Measurements from ENCODE around the gene FAM210A. TPM values are rescaled to one million over a fixed set of nuclear protein-coding genes. Genes with fewer than 3 reads are reported as not detected.
A peak's percentile ranks its signal among the peaks of the same experiment; 100 is the strongest.

The FAM210A gene
- total RNA-seq, 1 experiment from 2014 or later, result 52.7 TPM

GRCh38 chr18:13720847-13721246 lies 5.5 kb downstream of the FAM210A start:
- no peaks in the 10 kb centered on the region for H3F3A ChIP-seq (ENCODE audit: low read length, unreplicated experiment)
- no peak for DNase-seq
- peaks cover 14% of the 10 kb centered on the region; the same call in 1 of the 2 replicates for H3K4me1 ChIP-seq (ENCODE audit: insufficient read depth, low read length)
- no peaks in the 10 kb centered on the region for H3K27me3 ChIP-seq (ENCODE audit: low read length)
- no peaks in the 10 kb centered on the region for H3K9me2 ChIP-seq (replicated peaks; ENCODE audit: low read length)
- peaks cover 39% of the 10 kb centered on the region for H3K36me3 ChIP-seq (ENCODE audit: low read depth, low read length)
- intact Hi-C loops (cut with micrococcal nuclease), result loop anchor here (10.0 kb wide), 1 partner anchor 46 kb away; no protein-coding TSS in a partner anchor
- no peak overlapping the region for H3K27ac ChIP-seq (ENCODE audit: low read length)
- H3K4me2 ChIP-seq (ENCODE audit: low read length), result no peak overlapping the region
- no TSS peak for BruUV-seq (replicated peaks)
- H3K9ac ChIP-seq (ENCODE audit: low read length), result no peak overlapping the region
- no peak overlapping the region for H3K4me3 ChIP-seq (ENCODE audit: low read length)
- H2AFZ ChIP-seq (ENCODE audit: low read length), result no peak overlapping the region
- H3K79me2 ChIP-seq (ENCODE audit: low read length), result peaks cover 100% of the 10 kb centered on the region
- ATAC-seq, result no peak
- CTCF ChIA-PET, result no interaction called here
- TF ChIP-seq EZH2 (IDR thresholded peaks at IDR 0.05; ENCODE audit: low read length, unreplicated experiment), result no peak
- TF ChIP-seq EZH2phosphoT487 (IDR thresholded peaks at IDR 0.05; ENCODE audit: borderline replicate concordance, low read length), result no peak
- TF ChIP-seq, protein P1, sequence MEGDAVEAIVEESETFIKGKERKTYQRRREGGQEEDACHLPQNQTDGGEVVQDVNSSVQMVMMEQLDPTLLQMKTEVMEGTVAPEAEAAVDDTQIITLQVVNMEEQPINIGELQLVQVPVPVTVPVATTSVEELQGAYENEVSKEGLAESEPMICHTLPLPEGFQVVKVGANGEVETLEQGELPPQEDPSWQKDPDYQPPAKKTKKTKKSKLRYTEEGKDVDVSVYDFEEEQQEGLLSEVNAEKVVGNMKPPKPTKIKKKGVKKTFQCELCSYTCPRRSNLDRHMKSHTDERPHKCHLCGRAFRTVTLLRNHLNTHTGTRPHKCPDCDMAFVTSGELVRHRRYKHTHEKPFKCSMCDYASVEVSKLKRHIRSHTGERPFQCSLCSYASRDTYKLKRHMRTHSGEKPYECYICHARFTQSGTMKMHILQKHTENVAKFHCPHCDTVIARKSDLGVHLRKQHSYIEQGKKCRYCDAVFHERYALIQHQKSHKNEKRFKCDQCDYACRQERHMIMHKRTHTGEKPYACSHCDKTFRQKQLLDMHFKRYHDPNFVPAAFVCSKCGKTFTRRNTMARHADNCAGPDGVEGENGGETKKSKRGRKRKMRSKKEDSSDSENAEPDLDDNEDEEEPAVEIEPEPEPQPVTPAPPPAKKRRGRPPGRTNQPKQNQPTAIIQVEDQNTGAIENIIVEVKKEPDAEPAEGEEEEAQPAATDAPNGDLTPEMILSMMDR (conservative IDR thresholded peaks at IDR 0.05; ENCODE audit: low read depth, low read length), result no peak
- H3K9me3 ChIP-seq (ENCODE audit: low read length), result no peaks in the 10 kb centered on the region
- POLR2A ChIA-PET (ENCODE audit: unreplicated experiment), result no interaction called here
- peaks cover 43% of the 10 kb centered on the region for H4K20me1 ChIP-seq (ENCODE audit: low read length)

GRCh38 chr18:13720123-13720522 lies 6.2 kb downstream of the FAM210A start:
- peaks cover 39% of the 10 kb centered on the region for H3K36me3 ChIP-seq (ENCODE audit: low read depth, low read length)
- no peak overlapping the region for H3K9ac ChIP-seq (ENCODE audit: low read length)
- peak; percentile 69 for ATAC-seq
- intact Hi-C loops (cut with micrococcal nuclease), result loop anchor here (10.0 kb wide), 1 partner anchor 45 kb away; no protein-coding TSS in a partner anchor
- ChIA-PET CTCF (no interaction called here), POLR2A (ENCODE audit: unreplicated experiment) (no interaction called here)
- peaks cover 38% of the 10 kb centered on the region for H4K20me1 ChIP-seq (ENCODE audit: low read length)
- H3K79me2 ChIP-seq (ENCODE audit: low read length), result peaks cover 100% of the 10 kb centered on the region
- H3K4me2 ChIP-seq (ENCODE audit: low read length), result no peak overlapping the region
- H3K4me1 ChIP-seq (ENCODE audit: insufficient read depth, low read length), result peaks cover 14% of the 10 kb centered on the region; the same call in 1 of the 2 replicates
- H3K27me3 ChIP-seq (ENCODE audit: low read length), result no peaks in the 10 kb centered on the region
- no peak overlapping the region for H2AFZ ChIP-seq (ENCODE audit: low read length)
- BruUV-seq (replicated peaks), result no TSS peak
- no peaks in the 10 kb centered on the region for H3F3A ChIP-seq (ENCODE audit: low read length, unreplicated experiment)
- H3K9me2 ChIP-seq (replicated peaks; ENCODE audit: low read length), result no peaks in the 10 kb centered on the region
- H3K4me3 ChIP-seq (ENCODE audit: low read length), result no peak overlapping the region
- DNase-seq, result peak; percentile 5
- no peak overlapping the region for H3K27ac ChIP-seq (ENCODE audit: low read length)
- H3K9me3 ChIP-seq (ENCODE audit: low read length), result no peaks in the 10 kb centered on the region
- TF ChIP-seq, protein P1 (conservative IDR thresholded peaks at IDR 0.05; ENCODE audit: low read depth, low read length), result no peak
- no peak for TF ChIP-seq EZH2 (IDR thresholded peaks at IDR 0.05; ENCODE audit: low read length, unreplicated experiment)
- TF ChIP-seq EZH2phosphoT487 (IDR thresholded peaks at IDR 0.05; ENCODE audit: borderline replicate concordance, low read length), result no peak

- no TSS peak for BruUV-seq (replicated peaks)
- H3K9ac ChIP-seq (ENCODE audit: low read length), result no peak overlapping the region
- H3K27ac ChIP-seq (ENCODE audit: low read length), result no peak overlapping the region
- intact Hi-C loops (cut with micrococcal nuclease), result no loop called here
- no peak overlapping the region for H2AFZ ChIP-seq (ENCODE audit: low read length)
- DNase-seq, result no peak
- H3K36me3 ChIP-seq (ENCODE audit: low read depth, low read length), result peaks cover 39% of the 10 kb centered on the region
- TF ChIP-seq, protein P1 (conservative IDR thresholded peaks at IDR 0.05; ENCODE audit: low read depth, low read length), result no peak
- no peak for TF ChIP-seq EZH2phosphoT487 (IDR thresholded peaks at IDR 0.05; ENCODE audit: borderline replicate concordance, low read length)
- TF ChIP-seq EZH2 (IDR thresholded peaks at IDR 0.05; ENCODE audit: low read length, unreplicated experiment), result no peak
- peaks cover 17% of the 10 kb centered on the region; the same call in 1 of the 2 replicates for H4K20me1 ChIP-seq (ENCODE audit: low read length)
- H3K4me3 ChIP-seq (ENCODE audit: low read length), result no peak overlapping the region
- ATAC-seq, result no peak
- H3K4me2 ChIP-seq (ENCODE audit: low read length), result no peak overlapping the region
- no peaks in the 10 kb centered on the region for H3K9me3 ChIP-seq (ENCODE audit: low read length)
- peaks cover 100% of the 10 kb centered on the region for H3K79me2 ChIP-seq (ENCODE audit: low read length)
- H3K27me3 ChIP-seq (ENCODE audit: low read length), result no peaks in the 10 kb centered on the region
- CTCF ChIA-PET, result no interaction called here
- H3F3A ChIP-seq (ENCODE audit: low read length, unreplicated experiment), result no peaks in the 10 kb centered on the region
- POLR2A ChIA-PET (ENCODE audit: unreplicated experiment), result no interaction called here
- peaks cover 5% of the 10 kb centered on the region; the same call in 1 of the 2 replicates for H3K4me1 ChIP-seq (ENCODE audit: insufficient read depth, low read length)
- H3K9me2 ChIP-seq (replicated peaks; ENCODE audit: low read length), result no peaks in the 10 kb centered on the region
These were observed 9.4 kb downstream of the FAM210A start for GRCh38 chr18:13716916-13717315.
